GM12891 (cell line): ENCODE data around the gene GRM3.

Experiments used
- DNase-seq: peaks from one replicate; pipeline ENCODE4 v3.0.0; 2011; ENCODE audit warnings: low spot score; ENCODE audit not compliant: insufficient read length
- FAIRE-seq: peaks from 2 replicates; lab custom pipeline; 2011; peaks lifted over from hg19 to GRCh38; lab: Jason Lieb, UNC
- PAX5 ChIP-seq: IDR thresholded peaks from 2 replicates; pipeline ENCODE4 v1.6.1; 2011; ENCODE audit warnings: low read length, moderate library complexity, mild to moderate bottlenecking; ENCODE audit not compliant: insufficient read depth, severe bottlenecking
- POLR2A ChIP-seq: IDR thresholded peaks from 2 replicates; pipeline ENCODE4 v1.6.1; 2011; ENCODE audit warnings: low read depth, low read length, control low read depth
- POLR2AphosphoS5 ChIP-seq: IDR thresholded peaks from 2 replicates; pipeline ENCODE4 v1.6.1; 2011; ENCODE audit warnings: low read depth, low read length, control low read depth
- POU2F2 ChIP-seq: IDR thresholded peaks from 2 replicates; pipeline ENCODE4 v1.6.1; 2011; ENCODE audit warnings: low read depth, mild to moderate bottlenecking, control low read depth, low read length, moderate library complexity
- SPI1 ChIP-seq: IDR thresholded peaks from 2 replicates; pipeline ENCODE4 v1.6.1; 2011; ENCODE audit warnings: low read depth, low read length, control low read depth
- TAF1 ChIP-seq: IDR thresholded peaks from 2 replicates; pipeline ENCODE4 v1.6.1; 2011; ENCODE audit warnings: low read depth, low read length, control low read depth

Gene GRM3

DNA sequence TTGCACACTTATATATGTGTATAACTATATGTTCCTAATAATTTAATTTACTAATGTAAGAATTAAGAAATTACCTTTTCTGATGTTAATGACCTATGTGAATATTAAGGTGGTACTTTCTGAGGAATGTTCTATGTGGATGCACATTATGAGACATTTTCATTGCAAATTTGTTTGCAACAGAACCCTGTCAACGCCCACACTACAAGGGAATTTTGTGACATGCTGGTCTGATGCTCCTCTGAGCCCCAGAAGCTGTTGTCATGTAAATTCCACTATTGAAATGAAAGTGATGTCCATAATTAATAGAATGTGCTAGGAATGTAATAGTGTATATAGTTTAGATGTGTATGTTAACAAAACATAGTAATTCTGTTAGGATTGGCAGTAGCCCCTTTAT is 4.5 kb downstream of the GRM3 start:
- FAIRE-seq: no peak
- no peak for TF ChIP-seq POLR2A
- TF ChIP-seq TAF1: no peak
- no peak for DNase-seq

DNA sequence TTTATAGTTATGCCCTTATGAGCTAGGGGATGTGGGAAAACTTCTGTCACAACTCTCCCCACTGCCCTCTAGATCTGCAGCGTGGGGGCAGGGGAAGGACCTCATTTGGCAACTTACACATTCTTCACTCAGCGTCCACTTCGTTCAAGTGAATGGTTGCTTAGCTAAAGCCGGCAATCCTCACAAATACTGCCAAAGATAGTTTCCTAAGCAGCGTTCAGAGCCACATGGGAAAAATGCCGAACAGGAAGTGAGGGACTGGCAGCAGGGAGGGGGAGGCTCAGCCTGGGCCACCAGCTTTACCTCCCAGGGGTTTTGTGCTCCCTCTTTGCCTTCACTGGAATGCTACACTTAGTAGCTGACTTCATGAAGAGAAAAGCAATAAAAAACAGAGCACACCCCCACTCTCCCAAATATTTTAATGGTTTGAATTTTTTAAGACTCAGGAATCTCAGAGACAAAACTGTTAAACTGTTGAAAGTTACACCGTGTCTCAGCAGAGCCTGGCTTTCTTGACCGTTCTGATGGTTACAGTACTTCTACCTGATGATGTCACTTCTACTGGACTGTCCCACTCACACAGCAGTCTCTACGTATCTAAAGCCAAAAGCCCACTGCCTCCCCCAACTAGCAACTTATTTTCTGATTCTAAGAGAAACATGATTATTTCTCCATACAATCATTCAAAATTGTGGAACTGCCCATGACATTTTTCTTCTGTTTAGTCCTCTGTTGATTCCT is 10.4 kb downstream of the GRM3 start:
- no peak for DNase-seq

GRCh38 chr7:86657948-86658347 is 14.2 kb downstream of the GRM3 start:
- FAIRE-seq: no peak
- TF ChIP-seq TAF1 (no peak), POU2F2 (no peak), POLR2A (no peak), POLR2AphosphoS5 (no peak), SPI1 (no peak), PAX5 (no peak)

More for the DNA sequence above, 10.4 kb downstream of the GRM3 start:
- FAIRE-seq: no peak
- TF ChIP-seq TAF1: no peak
- TF ChIP-seq SPI1: no peak
- no peak for TF ChIP-seq POLR2AphosphoS5
- TF ChIP-seq PAX5: no peak
- no peak for TF ChIP-seq POLR2A
- no peak for TF ChIP-seq POU2F2

DNA sequence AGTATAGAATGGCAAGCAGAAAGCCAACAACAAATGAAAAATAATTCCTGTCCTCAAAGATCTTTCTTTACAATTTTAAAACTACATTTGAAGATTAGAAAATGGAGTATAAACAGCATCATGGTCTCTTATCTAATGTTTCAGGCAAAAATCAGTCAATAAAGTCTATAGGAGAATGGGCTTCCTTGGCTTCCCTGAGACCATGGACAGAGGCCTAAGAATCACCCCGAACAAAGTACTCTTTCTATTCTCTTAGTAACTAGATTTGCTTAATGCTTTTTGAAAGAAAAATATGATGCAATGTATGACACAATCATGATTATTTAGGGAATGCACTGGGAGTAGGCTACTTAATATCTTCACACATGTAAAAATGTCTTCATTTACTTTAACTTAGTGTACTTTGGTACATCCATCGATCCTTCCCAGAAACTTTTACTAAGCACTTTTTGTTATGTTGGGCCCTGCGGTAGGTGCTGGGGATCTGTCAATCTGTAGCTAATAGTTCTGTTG is 17.3 kb downstream of the GRM3 start:
- no peak for TF ChIP-seq TAF1
- no peak for TF ChIP-seq PAX5
- no peak for TF ChIP-seq SPI1
- no peak for TF ChIP-seq POU2F2
- TF ChIP-seq POLR2AphosphoS5: no peak
- no peak for TF ChIP-seq POLR2A
- no peak for FAIRE-seq

More at GRCh38 chr7:86657948-86658347, 14.2 kb downstream of the GRM3 start:
- no peak for DNase-seq

DNA sequence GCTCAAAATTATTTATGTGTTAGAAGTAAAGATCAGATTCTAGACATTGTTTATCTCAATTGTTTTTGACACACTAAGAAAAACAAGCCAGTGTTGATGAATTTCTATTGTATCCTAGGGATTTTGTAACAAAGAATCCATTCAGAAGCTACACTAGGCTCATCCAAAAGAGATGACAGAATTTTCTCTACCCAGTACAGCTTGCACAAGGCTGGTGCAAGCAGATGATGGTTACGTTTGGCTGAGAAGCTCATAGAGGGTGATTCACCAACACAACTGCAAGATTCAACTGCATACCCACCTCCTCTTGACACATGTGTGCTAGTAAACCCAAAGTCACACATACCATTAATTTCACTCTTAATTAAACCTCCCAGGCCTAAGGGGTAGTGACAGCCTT is 20.8 kb downstream of the GRM3 start:
- FAIRE-seq (no peak), DNase-seq (no peak)
- no peak for TF ChIP-seq TAF1
- no peak for TF ChIP-seq POLR2AphosphoS5
- no peak for TF ChIP-seq POU2F2
- TF ChIP-seq SPI1: no peak
- TF ChIP-seq POLR2A: no peak
- no peak for TF ChIP-seq PAX5

More for the DNA sequence above, 17.3 kb downstream of the GRM3 start:
- no peak for DNase-seq

DNA sequence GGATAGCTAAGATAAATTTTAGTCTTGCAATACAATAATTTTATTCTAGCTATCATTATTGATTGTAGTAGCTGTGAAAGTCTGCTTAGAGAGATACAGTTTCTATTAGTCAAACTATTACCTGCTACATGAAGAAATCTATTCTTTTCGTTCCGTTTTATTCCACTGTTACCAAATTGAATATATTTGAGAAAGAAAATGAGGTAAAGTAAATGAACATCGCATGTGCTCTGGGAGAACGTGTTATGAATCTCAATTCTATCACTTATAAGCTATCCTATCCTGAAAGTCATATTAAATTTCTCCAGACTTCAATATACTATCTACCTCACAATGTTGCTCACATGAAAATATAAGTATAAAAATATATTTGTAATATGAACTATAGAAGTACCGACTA is 21.3 kb downstream of the GRM3 start:
- FAIRE-seq (no peak), DNase-seq (no peak)
- TF ChIP-seq POLR2A: no peak
- no peak for TF ChIP-seq TAF1
- no peak for TF ChIP-seq SPI1
- no peak for TF ChIP-seq PAX5
- no peak for TF ChIP-seq POU2F2

DNA sequence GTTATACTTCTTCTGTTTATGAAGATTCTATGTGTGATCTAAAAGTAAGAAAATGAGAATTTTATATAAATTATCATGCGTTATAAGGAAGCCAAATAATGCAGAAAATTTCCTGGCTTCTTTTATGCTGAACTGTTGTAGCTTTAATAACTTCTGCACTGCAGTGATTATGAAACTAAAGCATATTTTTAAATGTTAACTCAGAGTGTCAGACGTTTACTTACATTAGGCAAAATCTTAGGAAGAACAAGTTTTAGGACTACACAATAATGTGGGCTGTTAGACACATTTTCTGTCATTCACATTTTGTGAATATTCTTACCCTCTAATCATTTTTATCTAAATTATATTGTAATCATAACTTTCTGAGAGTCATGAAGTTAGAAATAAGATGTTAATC is 22.0 kb downstream of the GRM3 start:
- TF ChIP-seq POLR2A (no peak), PAX5 (no peak), POU2F2 (no peak), SPI1 (no peak), POLR2AphosphoS5 (no peak), TAF1 (no peak)
- no peak for FAIRE-seq

GRCh38 chr7:86667732-86668131 is 24.0 kb downstream of the GRM3 start:
- no peak for DNase-seq
- FAIRE-seq: no peak
- no peak for TF ChIP-seq POU2F2
- TF ChIP-seq POLR2A: no peak
- TF ChIP-seq SPI1: no peak
- TF ChIP-seq TAF1: no peak
- no peak for TF ChIP-seq POLR2AphosphoS5
- TF ChIP-seq PAX5: no peak

More for the DNA sequence above, 22.0 kb downstream of the GRM3 start:
- no peak for DNase-seq

GRCh38 chr7:86668315-86668714 is 24.6 kb downstream of the GRM3 start:
- FAIRE-seq (no peak), DNase-seq (no peak)
- TF ChIP-seq POLR2A: no peak
- TF ChIP-seq POU2F2: no peak
- TF ChIP-seq PAX5: no peak
- no peak for TF ChIP-seq POLR2AphosphoS5
- TF ChIP-seq SPI1: no peak
- no peak for TF ChIP-seq TAF1

- no peak for DNase-seq
- TF ChIP-seq POLR2A: no peak
- TF ChIP-seq POLR2AphosphoS5: no peak
- no peak for TF ChIP-seq SPI1
- no peak for TF ChIP-seq POU2F2
- no peak for TF ChIP-seq TAF1
- TF ChIP-seq PAX5: no peak
- FAIRE-seq: no peak
Measured at GRCh38 chr7:86687831-86688230, 44.1 kb downstream of the GRM3 start.

DNA sequence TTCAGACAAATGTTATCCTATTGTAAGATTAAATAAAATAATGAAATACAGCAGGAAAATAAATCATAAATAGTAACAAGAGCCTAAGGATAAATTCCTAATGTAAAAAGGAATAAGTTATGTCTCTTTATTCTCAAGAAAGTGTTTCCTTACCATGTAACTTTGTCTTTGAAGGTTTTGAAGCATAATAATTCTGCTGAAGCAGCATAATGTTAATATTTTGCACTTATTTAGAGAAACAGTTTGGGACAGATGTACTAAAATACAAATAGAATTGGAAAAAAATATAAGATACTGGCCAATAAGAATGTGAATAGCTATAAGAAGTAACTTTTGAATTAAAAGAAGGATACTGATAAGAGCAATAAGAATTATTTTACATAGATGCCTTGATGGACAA is 45.7 kb downstream of the GRM3 start:
- FAIRE-seq: no peak
- no peak for TF ChIP-seq SPI1
- no peak for TF ChIP-seq POU2F2
- TF ChIP-seq PAX5: no peak
- no peak for TF ChIP-seq POLR2AphosphoS5
- no peak for TF ChIP-seq POLR2A
- no peak for TF ChIP-seq TAF1
- no peak for DNase-seq
